T-cell (primary cell): ENCODE data around the gene CIP2A. TPM values are rescaled to one million over a fixed set of nuclear protein-coding genes. Genes with fewer than 3 reads are reported as not detected.

Source experiments
- ATAC-seq, 4 experiments: fragments of 200-7000 bp in 3 of 4; fragments of 150-1000 bp in 1 of 4; cut with Tn5 transposase; replicated peaks in 1 of 4; 1 replicate in 3 of 4; 2 replicates in 1 of 4; pipeline ENCODE4 v1.10.0; 2021; ENCODE audit warnings: moderate library complexity in 3 of 4, mild to moderate bottlenecking in 2 of 4, moderate number of reproducible peaks in 1 of 4
- CTCF ChIA-PET, 2 donors: fragments of 300-600 bp; sonication (Branson Sonifier 250); formaldehyde crosslinking; loops; one replicate each; lab custom pipeline; 2022; ENCODE audit warnings: antibody characterized with exemption in 2 of 2; lab: Charles Lee
- POLR2A ChIA-PET, 2 donors: fragments of 300-600 bp; sonication (Branson Sonifier 250); formaldehyde crosslinking; loops; one replicate each; lab custom pipeline; 2022; ENCODE audit warnings: antibody characterized with exemption in 2 of 2; lab: Charles Lee
- DNase-seq, 35 experiments: peaks; one replicate each; pipeline versions ENCODE4 v3.0.0 to v3.0.0-alpha.2; 2013 to 2023
- H3K27ac ChIP-seq: one replicate; pipeline ENCODE4 v1.5.1; 2013; ENCODE audit warnings: low read length
- H3K27me3 ChIP-seq, 2 experiments: replicated peaks in 1 of 2; 1 replicate in 1 of 2; 2 replicates in 1 of 2; pipeline versions ENCODE4 v1.6.1 to v1.7.0; 2013; ENCODE audit warnings: low read length in 1 of 2, mixed read lengths in 1 of 2; ENCODE audit not compliant: control insufficient read depth in 2 of 2, insufficient read depth in 2 of 2; ENCODE audit errors: extremely low read depth in 1 of 2
- H3K36me3 ChIP-seq, 2 donors: 1 replicate in 1 of 2; 2 replicates in 1 of 2; pipeline versions ENCODE4 v1.6.1 to v1.7.0; 2013; ENCODE audit warnings: low read length in 1 of 2; ENCODE audit not compliant: control insufficient read depth in 2 of 2, insufficient read depth in 1 of 2; ENCODE audit errors: extremely low read depth in 1 of 2
- H3K4me1 ChIP-seq, 2 experiments: 1 replicate in 1 of 2; 2 replicates in 1 of 2; pipeline versions ENCODE4 v1.6.1 to v1.7.0; 2013; ENCODE audit warnings: low read length in 2 of 2, mixed read lengths in 1 of 2; ENCODE audit not compliant: insufficient read depth in 2 of 2, control insufficient read depth in 1 of 2; ENCODE audit errors: extremely low read depth in 1 of 2
- H3K4me3 ChIP-seq, 2 donors: 1 replicate in 1 of 2; 2 replicates in 1 of 2; pipeline versions ENCODE4 v1.5.1 to v1.7.0; 2013; ENCODE audit warnings: mild to moderate bottlenecking in 2 of 2, low read length in 1 of 2, moderate library complexity in 1 of 2; ENCODE audit not compliant: control insufficient read depth in 1 of 2; ENCODE audit errors: extremely low read depth in 1 of 2
- H3K9me3 ChIP-seq: 2 replicates; pipeline ENCODE4 v1.7.0; 2013
- H3K27ac Mint-ChIP-seq, 2 donors: one replicate each; pipeline ENCODE4 v1.8.0; 2020 to 2021; ENCODE audit warnings: mild to moderate bottlenecking in 2 of 2, mixed read lengths in 2 of 2
- H3K27me3 Mint-ChIP-seq, 2 donors: one replicate each; pipeline ENCODE4 v1.8.0; 2021 to 2022; ENCODE audit warnings: mixed read lengths in 2 of 2
- H3K36me3 Mint-ChIP-seq: one replicate; pipeline ENCODE4 v1.8.0; 2021; ENCODE audit warnings: mixed read lengths
- H3K4me1 Mint-ChIP-seq, 3 donors: one replicate each; pipeline ENCODE4 v1.8.0; 2020 to 2022; ENCODE audit warnings: mixed read lengths in 3 of 3, mild to moderate bottlenecking in 1 of 3
- H3K4me3 Mint-ChIP-seq, 3 donors: one replicate each; pipeline ENCODE4 v1.8.0; 2020 to 2022; ENCODE audit warnings: mild to moderate bottlenecking in 3 of 3, mixed read lengths in 3 of 3, moderate library complexity in 3 of 3
- H3K9me3 Mint-ChIP-seq, 3 donors: one replicate each; pipeline ENCODE4 v1.8.0; 2020 to 2022; ENCODE audit warnings: mixed read lengths in 3 of 3
- WGBS: methylation state at CpG from one replicate; pipeline ENCODE4 v1.1.5; 2013; ENCODE audit warnings: missing lambda C conversion rate; ENCODE audit not compliant: insufficient coverage; 5-methylcytosine and 5-hydroxymethylcytosine counted together
- total RNA-seq, 35 experiments: library from RNA in 6 of 35; stranded (reverse) in 6 of 35; fragments of 120-200 nt in 1 of 35; gene quantifications; one replicate each; pipeline versions ENCODE4 v1.2.1 to v1.2.4 and lab custom pipeline; 2013 to 2026

The CIP2A gene
- total RNA-seq, 5 donors from 2014 or later (not counting 1 experiment from before 2014, with no cell fraction given), result 2.5 to 5.1 (median 4.5) TPM

DNA sequence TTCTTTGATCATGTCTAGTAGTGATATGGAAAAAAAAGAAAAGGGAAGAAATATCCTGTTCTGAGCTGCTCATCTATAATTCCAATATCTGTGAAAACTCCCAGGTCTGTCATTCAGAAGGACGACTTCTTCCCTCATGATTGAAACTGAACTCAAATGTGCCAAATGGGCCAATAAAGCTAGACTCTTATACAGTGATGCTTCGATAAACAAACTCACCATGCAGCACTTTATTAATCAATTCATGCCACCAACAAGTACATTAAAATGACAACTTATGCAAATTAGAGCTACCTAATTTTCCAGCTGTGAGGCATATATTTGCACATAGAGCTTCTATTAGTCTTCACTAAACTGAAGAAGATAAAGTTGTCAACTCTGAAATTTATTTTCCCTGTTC, 63.3 kb downstream of the CIP2A start:
- ATAC-seq (no peak), DNase-seq (no peak)
- H3K27ac ChIP-seq, result no peak overlapping the region
- H3K9me3 Mint-ChIP-seq, result peaks cover 0 to 9% (median 3%) of the 10 kb centered on the region in 3 donors
- H3K4me1 ChIP-seq, result no peaks in the 10 kb centered on the region
- ChIA-PET CTCF (no interaction called here), POLR2A (no interaction called here)
- H3K27ac Mint-ChIP-seq, result no peak overlapping the region
- H3K4me1 Mint-ChIP-seq, result peaks cover 0 to 5% (median 1%) of the 10 kb centered on the region in 3 donors
- WGBS, result 87% methylated on average over 2 of the region's 2 CpGs
- no peak overlapping the region for H3K4me3 ChIP-seq
- no peak overlapping the region for H3K4me3 Mint-ChIP-seq
- peaks cover 17 to 25% of the 10 kb centered on the region in 2 donors for H3K27me3 Mint-ChIP-seq
- H3K9me3 ChIP-seq, result no peaks in the 10 kb centered on the region
- no peaks in the 10 kb centered on the region for H3K36me3 Mint-ChIP-seq
- H3K27me3 ChIP-seq, result no peaks in the 10 kb centered on the region
- H3K36me3 ChIP-seq, result no peaks in the 10 kb centered on the region

DNA sequence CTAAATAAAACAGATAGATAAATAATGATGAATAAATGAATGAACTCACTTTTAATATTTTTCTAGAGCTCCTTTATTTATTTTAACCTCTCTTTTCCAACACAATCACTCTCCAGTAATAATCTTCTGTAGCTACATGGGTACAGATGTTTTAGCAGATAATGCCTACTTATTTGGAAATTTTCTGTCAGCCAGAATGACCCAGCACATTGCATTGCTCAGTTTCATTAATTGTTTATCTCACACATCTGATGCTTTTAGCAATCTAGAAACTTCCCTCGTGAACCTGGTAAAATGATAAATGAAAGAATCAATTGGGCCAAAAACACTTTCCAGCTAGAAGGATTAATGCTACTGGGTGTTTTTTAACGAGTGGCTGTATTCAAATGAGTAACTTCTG, 64.0 kb downstream of the CIP2A start:
- Mint-ChIP-seq H3K9me3 (peaks cover 0 to 7% (median 2%) of the 10 kb centered on the region in 3 donors), H3K4me1 (peaks cover 0 to 5% (median 1%) of the 10 kb centered on the region in 3 donors), H3K27ac (no peak overlapping the region), H3K27me3 (peaks cover 13 to 19% of the 10 kb centered on the region in 2 donors), H3K4me3 (no peak overlapping the region), H3K36me3 (no peaks in the 10 kb centered on the region)
- no peak overlapping the region for H3K4me3 ChIP-seq
- H3K27ac ChIP-seq, result no peak overlapping the region
- ChIA-PET POLR2A (no interaction called here), CTCF (interaction anchor here in 1 of 2 donors (0.9 kb wide), 1 partner anchor 47 kb away, joined by 6 read pairs; no protein-coding TSS in a partner anchor)
- H3K4me1 ChIP-seq, result no peaks in the 10 kb centered on the region
- DNase-seq (no peak), ATAC-seq (no peak)
- H3K9me3 ChIP-seq, result no peaks in the 10 kb centered on the region
- no peaks in the 10 kb centered on the region for H3K27me3 ChIP-seq
- H3K36me3 ChIP-seq, result no peaks in the 10 kb centered on the region
- no CpG with 5 or more reads among the region's 2 CpGs for WGBS

DNA sequence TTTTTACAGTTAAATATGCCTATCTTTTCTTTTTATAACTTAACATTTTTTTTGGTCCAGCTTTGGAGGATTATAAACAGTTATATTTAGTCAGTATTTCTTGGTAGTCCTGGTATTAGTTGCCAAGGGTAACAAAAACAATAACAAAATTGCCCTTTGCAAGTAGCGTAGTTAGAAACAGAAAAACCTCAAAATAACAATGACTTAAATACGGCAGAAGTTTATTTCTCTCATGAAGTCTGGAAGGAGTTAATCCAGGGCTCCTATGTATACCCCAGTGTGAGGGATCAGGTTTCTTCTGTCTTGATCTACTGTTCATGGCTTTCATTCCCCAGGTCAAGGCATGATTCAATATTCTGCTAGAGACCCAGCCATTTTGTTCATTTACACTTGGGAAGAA, 64.7 kb downstream of the CIP2A start:
- Histone ChIP-seq H3K4me1 (no peaks in the 10 kb centered on the region), H3K27me3 (no peaks in the 10 kb centered on the region), H3K9me3 (no peaks in the 10 kb centered on the region), H3K36me3 (no peaks in the 10 kb centered on the region), H3K27ac (no peak overlapping the region), H3K4me3 (no peak overlapping the region)
- no CpG with 5 or more reads among the region's 2 CpGs for WGBS
- Mint-ChIP-seq H3K4me1 (peaks cover 0 to 5% (median 1%) of the 10 kb centered on the region in 3 donors), H3K27me3 (peaks cover 8 to 16% of the 10 kb centered on the region in 2 donors), H3K36me3 (no peaks in the 10 kb centered on the region), H3K4me3 (no peak overlapping the region), H3K9me3 (no peaks in the 10 kb centered on the region), H3K27ac (no peak overlapping the region)
- ATAC-seq (no peak), DNase-seq (no peak)
- ChIA-PET CTCF (interaction anchor here in 1 of 2 donors (0.9 kb wide), 1 partner anchor 46 kb away, joined by 6 read pairs; no protein-coding TSS in a partner anchor), POLR2A (no interaction called here)

DNA sequence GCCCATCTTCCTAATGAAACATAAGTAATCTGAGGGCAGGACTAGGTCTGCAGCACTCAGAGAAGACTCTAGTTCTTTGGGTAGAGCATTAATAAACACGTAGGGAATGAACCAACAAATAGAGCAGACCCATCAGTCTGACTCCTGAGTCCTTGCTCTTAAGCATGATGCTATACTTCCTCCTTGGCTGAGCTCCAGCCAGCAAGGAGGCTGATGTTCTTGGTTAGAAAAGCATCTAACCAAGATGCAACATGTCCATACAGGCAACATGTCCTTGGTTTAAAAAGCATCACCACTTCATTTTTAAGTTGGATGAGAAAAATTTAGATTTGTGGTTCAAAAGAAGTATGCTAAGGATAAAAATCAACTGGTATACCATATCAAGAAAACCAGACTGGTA, 70.3 kb downstream of the CIP2A start:
- no peak for ATAC-seq
- H3K4me3 ChIP-seq, result no peak overlapping the region
- WGBS, result 33% methylated on average over 1 of the region's 1 CpG

DNA sequence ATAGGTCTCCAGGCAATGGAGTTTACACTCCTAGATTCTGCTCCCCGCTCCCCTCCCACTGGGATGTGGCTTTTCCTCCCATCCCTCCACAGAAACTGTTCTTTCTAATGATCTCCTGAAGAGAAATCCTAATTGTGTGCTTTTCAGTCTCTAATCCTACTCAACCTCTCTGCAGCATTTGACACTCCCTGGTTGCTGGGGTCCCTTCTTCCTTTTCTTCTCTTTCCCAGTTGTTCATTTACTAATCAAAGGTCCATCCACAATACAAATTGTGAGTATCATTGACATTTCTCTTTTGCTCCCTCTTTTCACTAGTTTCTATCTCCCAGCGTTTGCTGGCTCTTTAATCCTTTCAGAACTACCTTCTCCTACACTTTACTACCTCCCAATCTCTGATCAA, 72.4 kb downstream of the CIP2A start:
- no peaks in the 10 kb centered on the region for H3K36me3 Mint-ChIP-seq

More for the DNA sequence above, 70.3 kb downstream of the CIP2A start:
- Histone ChIP-seq H3K36me3 (no peaks in the 10 kb centered on the region), H3K4me1 (no peaks in the 10 kb centered on the region), H3K9me3 (no peaks in the 10 kb centered on the region), H3K27me3 (no peaks in the 10 kb centered on the region), H3K27ac (no peak overlapping the region)
- Mint-ChIP-seq H3K27ac (no peak overlapping the region), H3K4me3 (no peak overlapping the region), H3K4me1 (no peaks in the 10 kb centered on the region), H3K9me3 (no peaks in the 10 kb centered on the region), H3K27me3 (peaks cover 0 to 7% of the 10 kb centered on the region in 2 donors), H3K36me3 (no peaks in the 10 kb centered on the region)
- ChIA-PET CTCF (interaction anchor here in 1 of 2 donors (0.6 kb wide), 1 partner anchor 591 kb away, joined by 3 read pairs; no protein-coding TSS in a partner anchor), POLR2A (no interaction called here)
- DNase-seq, result no peak

DNA sequence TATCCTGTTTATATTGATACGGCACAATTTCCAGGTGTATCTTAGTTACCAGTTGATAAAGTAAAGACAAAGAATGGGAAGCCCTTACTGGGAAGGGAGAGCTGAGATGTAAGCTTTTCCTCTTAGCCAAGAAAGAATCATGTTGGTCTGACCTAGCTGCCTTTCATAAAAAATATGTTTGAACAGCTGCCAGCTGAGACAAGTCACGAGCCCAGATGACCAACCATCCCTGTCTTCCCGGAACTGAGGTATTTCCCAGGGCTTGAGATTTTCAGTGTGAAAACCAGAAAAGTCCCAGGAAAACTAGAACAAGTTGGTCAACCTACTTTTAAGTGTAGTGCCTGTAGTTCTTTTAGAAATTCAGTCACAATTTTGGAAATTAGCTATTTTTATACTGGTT, 75.3 kb downstream of the CIP2A start:
- WGBS, result 67% methylated on average over 1 of the region's 3 CpGs
- H3K4me3 Mint-ChIP-seq, result no peak overlapping the region
- Histone ChIP-seq H3K27me3 (no peaks in the 10 kb centered on the region), H3K36me3 (no peaks in the 10 kb centered on the region), H3K9me3 (no peaks in the 10 kb centered on the region), H3K4me3 (no peak overlapping the region), H3K4me1 (no peaks in the 10 kb centered on the region), H3K27ac (no peak overlapping the region)
- H3K27me3 Mint-ChIP-seq, result peaks cover 0 to 7% of the 10 kb centered on the region in 2 donors
- POLR2A ChIA-PET, result interaction anchor here in 1 of 2 donors (0.5 kb wide), 1 partner anchor 17 kb away, joined by 3 read pairs; no protein-coding TSS in a partner anchor
- H3K27ac Mint-ChIP-seq, result no peak overlapping the region
- H3K36me3 Mint-ChIP-seq, result no peaks in the 10 kb centered on the region
- DNase-seq, result no peak
- ATAC-seq, result no peak
- H3K9me3 Mint-ChIP-seq, result no peaks in the 10 kb centered on the region
- no peaks in the 10 kb centered on the region for H3K4me1 Mint-ChIP-seq
- CTCF ChIA-PET, result no interaction called here

More for the DNA sequence above, 72.4 kb downstream of the CIP2A start:
- H3K27ac ChIP-seq, result no peak overlapping the region
- WGBS, result 89% methylated on average over 2 of the region's 2 CpGs
- H3K9me3 ChIP-seq, result no peaks in the 10 kb centered on the region
- H3K4me1 Mint-ChIP-seq, result no peaks in the 10 kb centered on the region
- H3K4me1 ChIP-seq, result no peaks in the 10 kb centered on the region
- no peaks in the 10 kb centered on the region for H3K36me3 ChIP-seq
- peaks cover 0 to 7% of the 10 kb centered on the region in 2 donors for H3K27me3 Mint-ChIP-seq
- CTCF ChIA-PET, result no interaction called here
- no peak for DNase-seq
- H3K9me3 Mint-ChIP-seq, result no peaks in the 10 kb centered on the region
- H3K4me3 ChIP-seq, result no peak overlapping the region
- H3K27ac Mint-ChIP-seq, result no peak overlapping the region
- H3K4me3 Mint-ChIP-seq, result no peak overlapping the region
- H3K27me3 ChIP-seq, result no peaks in the 10 kb centered on the region
- POLR2A ChIA-PET, result no interaction called here
- ATAC-seq, result no peak
